ENCODE results near the gene CTNNB1.

DNA sequence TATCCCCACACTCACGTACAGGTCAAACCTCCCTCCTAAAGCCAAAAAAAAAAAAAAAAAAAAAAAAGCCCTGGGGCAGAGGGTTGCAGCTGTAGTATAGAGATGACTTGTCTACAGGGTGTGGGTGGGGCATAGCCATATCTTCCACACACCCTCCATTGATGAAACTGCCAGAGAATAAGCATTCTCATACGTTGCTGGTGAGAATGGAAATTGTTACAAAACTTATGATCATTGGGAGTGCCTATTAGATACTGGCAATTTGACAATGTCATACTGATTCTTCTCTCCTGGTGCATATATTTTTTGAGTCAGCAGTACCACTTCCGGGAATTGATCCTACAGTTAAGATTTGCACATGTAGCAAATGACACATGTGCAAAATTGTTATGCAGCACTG lies 11.0 kb upstream of the CTNNB1 start:
- TF ChIP-seq, protein P1, sequence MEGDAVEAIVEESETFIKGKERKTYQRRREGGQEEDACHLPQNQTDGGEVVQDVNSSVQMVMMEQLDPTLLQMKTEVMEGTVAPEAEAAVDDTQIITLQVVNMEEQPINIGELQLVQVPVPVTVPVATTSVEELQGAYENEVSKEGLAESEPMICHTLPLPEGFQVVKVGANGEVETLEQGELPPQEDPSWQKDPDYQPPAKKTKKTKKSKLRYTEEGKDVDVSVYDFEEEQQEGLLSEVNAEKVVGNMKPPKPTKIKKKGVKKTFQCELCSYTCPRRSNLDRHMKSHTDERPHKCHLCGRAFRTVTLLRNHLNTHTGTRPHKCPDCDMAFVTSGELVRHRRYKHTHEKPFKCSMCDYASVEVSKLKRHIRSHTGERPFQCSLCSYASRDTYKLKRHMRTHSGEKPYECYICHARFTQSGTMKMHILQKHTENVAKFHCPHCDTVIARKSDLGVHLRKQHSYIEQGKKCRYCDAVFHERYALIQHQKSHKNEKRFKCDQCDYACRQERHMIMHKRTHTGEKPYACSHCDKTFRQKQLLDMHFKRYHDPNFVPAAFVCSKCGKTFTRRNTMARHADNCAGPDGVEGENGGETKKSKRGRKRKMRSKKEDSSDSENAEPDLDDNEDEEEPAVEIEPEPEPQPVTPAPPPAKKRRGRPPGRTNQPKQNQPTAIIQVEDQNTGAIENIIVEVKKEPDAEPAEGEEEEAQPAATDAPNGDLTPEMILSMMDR (conservative IDR thresholded peaks at IDR 0.05; ENCODE audit: low read length): no peak
- no peak for TF ChIP-seq EZH2phosphoT487 (IDR thresholded peaks at IDR 0.05; ENCODE audit: borderline replicate concordance, low read depth, low read length)

Data from OCI-LY7 (cell line).